BE2C (cell line): ENCODE data around the gene ADIPOR1.

Experiments used
- DNase-seq: peaks from one replicate; pipeline ENCODE4 v3.0.0-alpha.2; 2020
- H3K27me3 ChIP-seq: fragments of 250-450 bp; sonication (Bioruptor Pico); 2 replicates; pipeline ENCODE4 v1.5.1; 2020; ENCODE audit warnings: mild to moderate bottlenecking
- H3K36me3 ChIP-seq: fragments of 250-450 bp; sonication (Bioruptor Pico); 2 replicates; pipeline ENCODE4 v1.5.1; 2020; ENCODE audit warnings: mild to moderate bottlenecking
- H3K4me1 ChIP-seq: fragments of 250-450 bp; sonication (Bioruptor Pico); 2 replicates; pipeline ENCODE4 v1.5.1; 2020
- H3K4me3 ChIP-seq: 2 replicates; pipeline ENCODE4 v1.5.1; 2011; ENCODE audit warnings: low read depth, low read length
- H3K9me3 ChIP-seq: fragments of 250-450 bp; sonication (Bioruptor Pico); 2 replicates; pipeline ENCODE4 v1.5.1; 2020
- TF ChIP-seq, protein P1 (sequence below): IDR thresholded peaks from 2 replicates; pipeline ENCODE4 v1.5.1; 2012; ENCODE audit warnings: mild to moderate bottlenecking, low read depth, low read length

The ADIPOR1 gene

GRCh38 chr1:202958544-202959275 lies 598 bp upstream of the ADIPOR1 start:
- Histone ChIP-seq H3K9me3 (no peaks in the 10 kb centered on the region), H3K36me3 (peaks cover 4% of the 10 kb centered on the region; the same call in 1 of the 2 replicates), H3K27me3 (no peaks in the 10 kb centered on the region), H3K4me3 (peak overlapping the region; percentile 94), H3K4me1 (no peaks in the 10 kb centered on the region)
- no peak for DNase-seq
- TF ChIP-seq, protein P1, sequence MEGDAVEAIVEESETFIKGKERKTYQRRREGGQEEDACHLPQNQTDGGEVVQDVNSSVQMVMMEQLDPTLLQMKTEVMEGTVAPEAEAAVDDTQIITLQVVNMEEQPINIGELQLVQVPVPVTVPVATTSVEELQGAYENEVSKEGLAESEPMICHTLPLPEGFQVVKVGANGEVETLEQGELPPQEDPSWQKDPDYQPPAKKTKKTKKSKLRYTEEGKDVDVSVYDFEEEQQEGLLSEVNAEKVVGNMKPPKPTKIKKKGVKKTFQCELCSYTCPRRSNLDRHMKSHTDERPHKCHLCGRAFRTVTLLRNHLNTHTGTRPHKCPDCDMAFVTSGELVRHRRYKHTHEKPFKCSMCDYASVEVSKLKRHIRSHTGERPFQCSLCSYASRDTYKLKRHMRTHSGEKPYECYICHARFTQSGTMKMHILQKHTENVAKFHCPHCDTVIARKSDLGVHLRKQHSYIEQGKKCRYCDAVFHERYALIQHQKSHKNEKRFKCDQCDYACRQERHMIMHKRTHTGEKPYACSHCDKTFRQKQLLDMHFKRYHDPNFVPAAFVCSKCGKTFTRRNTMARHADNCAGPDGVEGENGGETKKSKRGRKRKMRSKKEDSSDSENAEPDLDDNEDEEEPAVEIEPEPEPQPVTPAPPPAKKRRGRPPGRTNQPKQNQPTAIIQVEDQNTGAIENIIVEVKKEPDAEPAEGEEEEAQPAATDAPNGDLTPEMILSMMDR: no peak

DNA sequence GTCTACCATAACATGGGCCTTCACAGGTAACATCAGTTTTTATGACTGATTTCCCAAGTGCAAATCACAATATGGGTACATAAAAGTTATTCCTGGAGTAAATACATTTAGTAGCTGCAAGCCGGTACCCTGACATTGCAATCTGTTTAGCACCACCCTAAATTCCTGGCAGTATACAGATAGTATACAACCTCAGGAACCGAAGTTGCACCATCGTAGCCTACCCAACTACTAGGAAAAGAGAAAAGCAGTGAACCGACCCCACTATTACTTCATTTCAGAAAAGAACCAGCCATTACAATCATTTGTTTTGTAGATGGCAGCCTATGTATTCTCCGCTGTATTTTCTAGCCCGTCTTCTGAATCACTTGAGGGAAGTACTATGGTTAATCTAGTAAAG lies 1.1 kb downstream of the ADIPOR1 start:
- TF ChIP-seq, protein P1: no peak
- H3K27me3 ChIP-seq: no peaks in the 10 kb centered on the region
- 0 out of 2 replicates have a peak, but pooled peaks cover 4% of the 10 kb centered on the region for H3K36me3 ChIP-seq
- peak overlapping the region; percentile 94 for H3K4me3 ChIP-seq
- no peaks in the 10 kb centered on the region for H3K4me1 ChIP-seq
- H3K9me3 ChIP-seq: no peaks in the 10 kb centered on the region
- no peak for DNase-seq

DNA sequence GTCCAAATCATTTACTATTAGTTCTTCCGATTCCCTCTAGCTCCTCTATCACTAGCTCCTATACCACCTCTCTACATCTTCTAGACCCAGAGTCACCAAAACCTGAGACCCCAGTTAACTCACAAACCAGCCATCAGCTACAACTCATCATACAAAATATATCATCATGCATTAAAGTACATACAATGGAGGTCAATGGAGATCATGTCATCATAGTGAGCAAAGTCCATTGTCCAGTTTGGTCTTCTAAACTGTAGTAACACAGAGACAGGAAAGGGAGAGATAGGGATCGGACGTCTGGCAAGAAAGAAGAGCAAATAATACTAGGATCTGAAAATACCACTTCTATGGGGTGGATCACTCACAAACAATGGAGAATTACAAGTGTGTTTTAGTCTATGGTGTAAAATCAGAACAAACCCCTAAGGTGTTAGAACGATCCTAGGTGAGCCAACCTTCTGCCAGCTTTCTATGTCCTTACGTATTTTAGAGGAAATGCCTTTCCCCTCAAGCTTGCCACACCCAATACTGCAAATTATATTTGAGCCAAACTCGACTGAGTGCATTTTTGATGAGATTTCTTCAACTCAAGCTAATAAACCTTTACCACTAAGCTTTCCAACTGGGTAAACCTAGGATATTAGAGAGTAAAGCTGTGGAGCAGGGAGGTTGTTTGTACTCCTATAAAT lies 3.9 kb downstream of the ADIPOR1 start:
- TF ChIP-seq, protein P1: no peak
- H3K4me3 ChIP-seq: no peak overlapping the region
- no peak for DNase-seq
- H3K27me3 ChIP-seq: no peaks in the 10 kb centered on the region
- peaks cover 16% of the 10 kb centered on the region for H3K36me3 ChIP-seq
- no peaks in the 10 kb centered on the region for H3K9me3 ChIP-seq
- 0 out of 2 replicates have a peak, but pooled peaks cover 3% of the 10 kb centered on the region for H3K4me1 ChIP-seq

DNA sequence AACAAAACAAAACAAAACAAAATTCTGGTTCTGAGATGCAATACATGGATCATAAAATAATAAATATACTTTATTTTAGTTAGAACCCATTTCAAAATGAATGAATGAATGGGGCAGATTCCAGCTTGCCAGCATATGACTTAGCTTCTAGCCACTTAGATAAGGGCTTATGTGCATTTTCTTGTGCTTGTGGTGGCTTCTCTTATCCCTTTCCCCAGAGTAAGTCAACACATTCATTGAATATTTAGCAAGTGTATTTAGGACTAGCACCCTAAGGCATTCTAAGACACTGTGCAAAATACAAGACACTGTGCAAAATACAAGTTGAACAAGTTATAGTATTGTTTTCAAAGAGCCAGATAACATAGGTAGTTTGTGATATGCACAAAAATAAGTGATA lies 4.7 kb downstream of the ADIPOR1 start:
- TF ChIP-seq, protein P1: no peak
- peaks cover 18% of the 10 kb centered on the region for H3K36me3 ChIP-seq
- H3K27me3 ChIP-seq: no peaks in the 10 kb centered on the region
- H3K4me3 ChIP-seq: no peak overlapping the region
- H3K4me1 ChIP-seq: 0 out of 2 replicates have a peak, but pooled peaks cover 3% of the 10 kb centered on the region
- H3K9me3 ChIP-seq: no peaks in the 10 kb centered on the region
- DNase-seq: no peak

DNA sequence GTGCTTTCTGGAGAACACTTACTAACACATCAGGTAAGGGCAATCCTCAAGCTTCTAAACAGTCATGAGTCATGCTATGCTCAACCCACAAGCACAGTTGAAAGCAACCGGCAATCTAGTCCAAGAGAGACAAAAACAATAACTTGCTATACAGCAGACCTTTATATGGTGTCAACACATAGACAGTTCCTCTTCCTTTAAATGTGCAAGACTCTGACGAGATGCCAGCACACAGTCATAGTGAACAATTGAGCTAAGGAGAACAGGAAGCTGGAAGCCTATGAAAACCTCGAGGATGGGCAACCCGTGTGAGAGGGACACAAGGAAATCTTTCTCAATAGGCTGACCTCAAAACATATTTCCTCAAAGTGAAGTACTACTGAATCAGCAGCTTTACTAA lies 5.3 kb downstream of the ADIPOR1 start:
- no peaks in the 10 kb centered on the region for H3K27me3 ChIP-seq
- 0 out of 2 replicates have a peak, but pooled peaks cover 3% of the 10 kb centered on the region for H3K4me1 ChIP-seq
- H3K36me3 ChIP-seq: peaks cover 22% of the 10 kb centered on the region
- no peak overlapping the region for H3K4me3 ChIP-seq
- no peaks in the 10 kb centered on the region for H3K9me3 ChIP-seq
- no peak for DNase-seq
- TF ChIP-seq, protein P1: no peak

DNA sequence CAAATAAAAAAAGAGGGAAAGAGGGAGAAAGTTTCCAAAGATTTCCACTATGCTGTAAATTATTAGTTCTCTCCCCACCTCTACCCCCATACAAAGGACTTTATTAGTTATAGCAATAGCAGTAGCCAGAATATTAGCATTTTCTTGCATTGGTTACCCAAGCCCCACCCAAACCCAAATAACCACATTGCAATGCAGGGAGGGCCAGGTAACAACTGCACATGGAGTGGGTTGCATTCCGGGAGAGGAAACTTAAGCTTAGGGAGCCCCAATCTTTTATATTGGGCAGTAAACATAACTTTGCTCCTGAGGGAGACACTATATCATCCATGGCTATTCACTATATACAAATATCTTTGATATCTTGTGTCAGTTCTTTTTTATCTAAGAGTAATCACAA lies 6.0 kb downstream of the ADIPOR1 start:
- Histone ChIP-seq H3K4me1 (0 out of 2 replicates have a peak, but pooled peaks cover 3% of the 10 kb centered on the region), H3K4me3 (no peak overlapping the region), H3K9me3 (no peaks in the 10 kb centered on the region), H3K27me3 (no peaks in the 10 kb centered on the region), H3K36me3 (peaks cover 25% of the 10 kb centered on the region)
- TF ChIP-seq, protein P1: no peak
- DNase-seq: no peak
